ENCODE measurements around the gene SOST.

DNA sequence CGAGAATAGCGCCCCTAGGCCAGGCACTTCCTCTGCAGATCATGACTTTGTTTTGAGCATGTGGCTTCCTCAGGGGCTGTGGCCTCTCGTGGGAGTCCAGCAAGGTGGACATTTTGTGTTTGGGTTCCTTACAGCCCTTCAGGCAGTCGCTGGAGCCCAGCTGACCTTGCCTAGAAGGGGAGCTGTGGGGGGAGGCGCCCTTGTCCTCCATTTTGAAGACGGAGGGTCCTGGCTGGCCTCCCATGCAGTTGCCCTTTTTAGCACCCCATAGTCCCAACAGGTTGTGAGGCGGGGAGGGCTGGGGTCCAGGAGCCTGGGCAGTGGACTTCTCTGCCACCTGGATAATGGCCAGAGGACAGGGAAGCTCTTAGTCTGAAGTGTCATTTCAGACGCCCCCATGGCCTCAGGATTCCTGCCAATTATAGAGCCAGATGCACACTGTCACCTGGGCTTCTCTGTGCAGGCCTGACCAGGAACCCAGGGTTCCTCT lies 1.4 kb downstream of the SOST start:
- TF ChIP-seq, protein P1, sequence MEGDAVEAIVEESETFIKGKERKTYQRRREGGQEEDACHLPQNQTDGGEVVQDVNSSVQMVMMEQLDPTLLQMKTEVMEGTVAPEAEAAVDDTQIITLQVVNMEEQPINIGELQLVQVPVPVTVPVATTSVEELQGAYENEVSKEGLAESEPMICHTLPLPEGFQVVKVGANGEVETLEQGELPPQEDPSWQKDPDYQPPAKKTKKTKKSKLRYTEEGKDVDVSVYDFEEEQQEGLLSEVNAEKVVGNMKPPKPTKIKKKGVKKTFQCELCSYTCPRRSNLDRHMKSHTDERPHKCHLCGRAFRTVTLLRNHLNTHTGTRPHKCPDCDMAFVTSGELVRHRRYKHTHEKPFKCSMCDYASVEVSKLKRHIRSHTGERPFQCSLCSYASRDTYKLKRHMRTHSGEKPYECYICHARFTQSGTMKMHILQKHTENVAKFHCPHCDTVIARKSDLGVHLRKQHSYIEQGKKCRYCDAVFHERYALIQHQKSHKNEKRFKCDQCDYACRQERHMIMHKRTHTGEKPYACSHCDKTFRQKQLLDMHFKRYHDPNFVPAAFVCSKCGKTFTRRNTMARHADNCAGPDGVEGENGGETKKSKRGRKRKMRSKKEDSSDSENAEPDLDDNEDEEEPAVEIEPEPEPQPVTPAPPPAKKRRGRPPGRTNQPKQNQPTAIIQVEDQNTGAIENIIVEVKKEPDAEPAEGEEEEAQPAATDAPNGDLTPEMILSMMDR (IDR thresholded peaks at IDR 0.05; ENCODE audit: insufficient read depth, low read depth, low read length) = no peak
- no peak for TF ChIP-seq EZH2 (IDR thresholded peaks at IDR 0.05; ENCODE audit: insufficient read depth, low read length)
